Ectodermal cell (in vitro differentiated cells): Measurements from ENCODE around the gene HNMT.

Experiments
- H3K27ac ChIP-seq: 2 replicates; pipeline ENCODE4 v1.7.0; 2013; ENCODE audit warnings: mild to moderate bottlenecking, low read depth, low read length; ENCODE audit not compliant: insufficient read depth, poor library complexity, severe bottlenecking
- H3K27me3 ChIP-seq: 2 replicates; pipeline ENCODE4 v1.7.0; 2013; ENCODE audit warnings: mild to moderate bottlenecking, low read length; ENCODE audit not compliant: insufficient read depth, control insufficient read depth, poor library complexity, severe bottlenecking
- H3K36me3 ChIP-seq: one replicate; pipeline ENCODE4 v1.7.0; 2013; ENCODE audit warnings: low read length; ENCODE audit not compliant: control insufficient read depth, insufficient read depth
- H3K4me1 ChIP-seq: one replicate; pipeline ENCODE4 v1.7.0; 2013; ENCODE audit warnings: low read length; ENCODE audit not compliant: control insufficient read depth, insufficient read depth
- H3K4me3 ChIP-seq: 2 replicates; pipeline ENCODE4 v1.7.0; 2013; ENCODE audit warnings: low read depth, low read length, control low read depth; ENCODE audit not compliant: insufficient read depth
- H3K9me3 ChIP-seq: 2 replicates; pipeline ENCODE4 v1.7.0; 2013; ENCODE audit warnings: mild to moderate bottlenecking, low read length, moderate library complexity; ENCODE audit not compliant: control insufficient read depth
- WGBS, 2 experiments: methylation state at CpG; one replicate each; pipeline ENCODE4 v1.1.7; 2013; ENCODE audit warnings: missing lambda C conversion rate in 2 of 2; 5-methylcytosine and 5-hydroxymethylcytosine counted together

Gene HNMT

DNA sequence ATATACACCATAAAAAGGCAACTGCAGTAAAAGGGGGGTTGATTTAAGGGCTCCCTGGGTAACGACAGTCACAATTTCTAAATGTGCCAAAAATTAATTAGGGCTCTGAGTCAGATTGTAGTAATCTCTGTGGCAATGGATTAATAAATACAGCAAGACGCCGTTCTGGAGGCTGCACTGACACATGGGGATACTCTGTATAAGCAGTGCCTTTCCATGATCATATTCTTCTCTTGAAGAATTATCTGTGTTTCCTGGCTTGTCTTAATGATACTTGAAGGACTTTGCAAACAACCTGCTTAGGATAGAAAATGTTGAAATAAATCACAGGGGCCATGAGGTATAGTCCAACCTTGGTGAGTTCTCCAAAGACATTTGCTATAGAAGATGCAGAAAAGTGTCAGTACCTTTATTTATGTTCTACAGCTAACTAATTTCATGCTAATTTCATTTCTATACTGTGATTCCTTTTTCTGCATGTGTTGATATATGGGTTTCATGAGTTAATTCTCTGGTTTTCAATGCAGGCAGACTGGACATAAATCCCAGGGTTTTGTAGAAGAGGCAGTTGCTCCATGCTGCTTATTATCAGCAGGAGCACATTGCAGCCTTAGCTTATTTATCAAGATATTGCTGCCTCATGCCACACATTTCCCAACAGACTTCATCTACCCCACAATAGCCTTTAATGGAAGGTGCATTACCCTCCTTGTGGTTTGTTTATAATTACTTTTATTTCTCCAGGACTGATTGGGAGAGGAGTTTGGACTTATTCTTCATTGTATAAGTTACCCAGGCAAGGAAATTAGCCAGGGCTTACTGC lies 54.8 kb downstream of the HNMT start:
- Histone ChIP-seq H3K4me1 (no peaks in the 10 kb centered on the region), H3K4me3 (no peak overlapping the region), H3K36me3 (no peaks in the 10 kb centered on the region), H3K9me3 (no peaks in the 10 kb centered on the region), H3K27ac (no peak overlapping the region), H3K27me3 (no peaks in the 10 kb centered on the region)
- 95 to 96% methylated on average over 3 of the region's 3 CpGs for WGBS, 2 experiments

DNA sequence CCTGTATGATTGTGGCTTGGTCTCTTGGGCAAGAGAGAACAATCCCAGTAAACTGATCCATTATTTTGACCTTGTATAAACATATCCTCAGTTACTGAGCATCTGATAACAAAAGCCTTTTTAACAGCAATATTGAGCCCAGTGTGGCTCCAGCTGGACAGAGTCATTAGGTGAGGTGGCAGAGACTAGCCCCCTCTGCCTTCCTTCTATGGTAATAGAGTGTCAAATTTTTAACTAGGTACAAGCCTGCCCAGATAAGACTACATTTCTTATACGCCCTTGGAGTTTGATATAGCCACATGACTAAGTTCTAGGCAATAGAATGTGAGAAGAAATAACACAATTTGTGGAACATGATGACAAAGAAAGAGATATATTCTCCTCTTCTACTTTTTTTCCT lies 56.2 kb downstream of the HNMT start:
- H3K36me3 ChIP-seq, result no peaks in the 10 kb centered on the region
- no peaks in the 10 kb centered on the region for H3K27me3 ChIP-seq
- H3K27ac ChIP-seq, result no peak overlapping the region
- no peak overlapping the region for H3K4me3 ChIP-seq
- no peaks in the 10 kb centered on the region for H3K9me3 ChIP-seq
- WGBS, 2 experiments, result 80 to 93% methylated on average over 1 of the region's 1 CpG
- H3K4me1 ChIP-seq, result no peaks in the 10 kb centered on the region

DNA sequence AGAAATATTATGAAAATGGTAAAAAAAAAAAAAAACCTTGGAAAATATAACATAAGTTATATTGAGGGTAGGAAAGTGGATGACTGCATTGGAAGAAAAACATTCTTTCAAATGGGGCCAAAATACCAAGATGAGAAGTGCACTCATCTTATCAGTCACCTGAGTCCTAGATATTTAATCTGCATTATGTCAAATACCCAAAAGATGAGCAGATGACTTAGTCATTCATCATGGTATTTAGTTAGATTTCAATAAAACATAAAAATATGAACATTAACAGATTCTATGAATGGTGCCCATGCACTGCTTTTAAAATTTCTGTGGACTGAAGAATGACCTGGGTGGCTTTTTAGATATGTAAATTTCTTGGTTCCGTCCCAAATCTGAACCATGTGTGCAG lies 56.9 kb downstream of the HNMT start:
- no peaks in the 10 kb centered on the region for H3K9me3 ChIP-seq
- no peaks in the 10 kb centered on the region for H3K4me1 ChIP-seq
- 95 to 100% methylated on average over 1 of the region's 1 CpG for WGBS, 2 experiments
- H3K36me3 ChIP-seq, result no peaks in the 10 kb centered on the region
- no peaks in the 10 kb centered on the region for H3K27me3 ChIP-seq
- no peak overlapping the region for H3K4me3 ChIP-seq
- no peak overlapping the region for H3K27ac ChIP-seq

DNA sequence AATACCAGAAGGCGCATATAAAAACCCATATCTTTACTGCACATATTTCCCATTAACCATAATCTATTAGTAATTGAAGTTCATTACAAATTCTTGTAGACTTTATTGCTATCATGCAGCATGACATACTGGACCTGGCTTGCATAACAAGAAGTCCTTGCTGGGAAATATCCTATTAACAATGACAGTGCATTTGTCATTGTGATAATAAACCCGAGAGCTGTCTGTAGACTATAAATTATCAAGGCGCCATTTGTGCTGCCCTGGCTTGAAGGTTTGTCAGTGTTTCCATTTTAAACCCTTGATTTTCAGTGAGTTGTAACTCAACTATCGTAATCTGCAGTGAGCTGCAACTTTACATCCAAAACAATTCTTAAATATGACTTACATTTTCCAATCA lies 59.0 kb downstream of the HNMT start:
- 94 to 96% methylated on average over 4 of the region's 4 CpGs for WGBS, 2 experiments
- no peak overlapping the region for H3K27ac ChIP-seq

DNA sequence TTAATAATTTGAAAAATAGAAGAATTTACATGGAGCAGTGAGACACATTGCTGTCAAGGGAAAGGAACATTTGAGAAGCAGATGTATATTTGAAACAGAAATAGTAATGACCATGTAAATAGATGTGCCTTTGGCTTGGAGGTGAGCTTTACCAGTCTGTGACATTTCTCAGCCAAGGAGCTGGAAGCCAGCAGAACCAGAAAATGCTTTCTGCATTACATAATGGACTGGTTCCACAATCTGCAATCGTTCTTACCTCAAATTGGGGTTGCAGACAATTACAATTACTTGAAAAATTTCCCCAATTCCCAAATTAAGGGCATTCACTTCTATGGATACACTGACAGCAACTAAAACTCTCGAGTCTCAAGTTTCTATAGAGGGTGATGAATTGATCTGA lies 59.7 kb downstream of the HNMT start:
- no peaks in the 10 kb centered on the region for H3K9me3 ChIP-seq
- 78 to 87% methylated on average over 2 of the region's 2 CpGs for WGBS, 2 experiments
- no peaks in the 10 kb centered on the region for H3K27me3 ChIP-seq
- H3K36me3 ChIP-seq, result no peaks in the 10 kb centered on the region
- H3K4me3 ChIP-seq, result no peak overlapping the region
- no peaks in the 10 kb centered on the region for H3K4me1 ChIP-seq
- H3K27ac ChIP-seq, result no peak overlapping the region

More for the DNA sequence above, 59.0 kb downstream of the HNMT start:
- no peaks in the 10 kb centered on the region for H3K27me3 ChIP-seq
- no peak overlapping the region for H3K4me3 ChIP-seq
- no peaks in the 10 kb centered on the region for H3K36me3 ChIP-seq
- no peaks in the 10 kb centered on the region for H3K9me3 ChIP-seq
- no peaks in the 10 kb centered on the region for H3K4me1 ChIP-seq

DNA sequence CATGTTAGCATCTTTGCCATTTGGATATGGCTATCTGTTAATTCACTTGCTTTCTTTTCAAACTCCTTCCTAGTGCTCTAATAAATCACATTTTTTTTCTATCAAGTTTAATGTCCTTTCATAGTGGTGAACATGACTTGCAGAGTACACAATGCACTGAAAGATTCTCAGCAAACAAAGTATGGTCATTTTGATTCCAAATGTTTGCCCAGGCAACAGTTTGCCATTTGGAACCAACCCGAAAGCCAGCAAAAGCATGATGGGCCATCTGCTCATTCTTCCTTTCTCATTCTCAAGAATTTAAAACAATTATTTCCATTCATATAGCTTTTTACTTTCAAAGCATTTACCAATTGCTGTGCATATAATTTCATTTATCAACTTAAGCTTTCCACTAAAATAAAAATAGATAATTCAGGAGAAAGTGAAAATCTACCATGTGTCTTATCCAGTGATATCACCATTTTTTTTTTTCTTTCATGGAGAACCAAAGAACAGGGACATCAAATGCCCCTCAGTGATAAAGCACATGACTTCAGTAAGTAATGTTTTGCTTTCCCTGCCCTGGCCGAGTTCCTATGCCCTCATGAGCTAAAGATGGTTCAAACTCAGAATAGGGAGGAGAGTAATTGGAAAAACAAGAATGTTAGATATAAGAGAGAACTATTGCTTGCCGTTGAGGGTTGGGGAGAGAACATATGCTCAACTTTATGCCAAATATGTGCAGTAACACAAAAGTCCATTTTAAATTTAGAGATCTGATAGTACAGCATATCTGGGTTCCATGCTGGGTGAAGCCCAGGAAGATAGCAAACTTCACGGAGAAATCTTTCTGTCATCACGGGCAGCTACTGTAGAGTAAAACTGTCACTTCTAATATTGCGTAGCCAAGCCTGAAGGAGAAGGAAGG lies 62.1 kb downstream of the HNMT start:
- Histone ChIP-seq H3K4me1 (no peaks in the 10 kb centered on the region), H3K27me3 (no peaks in the 10 kb centered on the region), H3K27ac (no peak overlapping the region), H3K4me3 (no peak overlapping the region), H3K9me3 (no peaks in the 10 kb centered on the region), H3K36me3 (no peaks in the 10 kb centered on the region)
- WGBS, 2 experiments, result 94 to 95% methylated on average over 6 of the region's 6 CpGs

DNA sequence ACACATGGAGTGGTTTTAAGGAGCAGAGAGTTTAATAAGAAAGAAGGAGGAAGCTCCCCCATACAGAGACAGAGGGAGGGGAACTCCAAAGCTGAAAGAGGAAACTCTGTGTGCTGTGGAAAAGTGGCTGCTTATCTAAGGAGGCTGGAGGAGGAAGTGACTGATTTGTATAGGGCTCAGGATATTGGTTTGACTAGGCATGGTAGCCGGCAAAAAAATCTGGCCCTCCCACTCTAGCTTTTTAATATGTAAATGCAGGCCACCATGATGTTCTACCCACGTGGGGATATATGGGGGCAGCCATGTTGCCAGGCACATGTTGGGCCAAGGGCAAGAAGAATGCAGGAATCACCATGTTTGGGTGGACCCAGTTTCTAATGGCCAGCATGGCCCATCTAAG lies 64.3 kb downstream of the HNMT start:
- no peaks in the 10 kb centered on the region for H3K27me3 ChIP-seq
- H3K4me3 ChIP-seq, result no peak overlapping the region
- no peaks in the 10 kb centered on the region for H3K4me1 ChIP-seq
- H3K27ac ChIP-seq, result no peak overlapping the region
- WGBS, 2 experiments, result 84 to 92% methylated on average over 2 of the region's 2 CpGs
- no peaks in the 10 kb centered on the region for H3K9me3 ChIP-seq
- no peaks in the 10 kb centered on the region for H3K36me3 ChIP-seq

DNA sequence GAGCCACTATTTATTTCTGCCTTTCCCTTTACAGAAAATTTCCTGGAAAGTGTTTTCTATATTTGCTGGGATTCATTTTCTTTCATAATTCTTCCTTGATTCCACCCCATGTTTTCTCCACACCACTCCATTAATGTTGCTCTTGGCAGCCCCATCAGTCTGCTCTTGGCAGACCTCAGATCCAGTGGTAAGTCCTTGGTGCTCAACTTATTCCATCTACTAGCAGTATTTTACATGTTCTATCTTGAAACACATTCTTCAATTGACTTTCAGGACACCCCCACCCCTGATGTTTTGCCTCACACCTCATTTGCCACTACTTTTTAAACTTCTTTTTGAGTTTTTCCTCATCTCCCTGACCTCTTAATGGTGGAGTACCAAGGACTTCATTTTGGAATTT lies 65.0 kb downstream of the HNMT start:
- H3K4me3 ChIP-seq, result no peak overlapping the region

DNA sequence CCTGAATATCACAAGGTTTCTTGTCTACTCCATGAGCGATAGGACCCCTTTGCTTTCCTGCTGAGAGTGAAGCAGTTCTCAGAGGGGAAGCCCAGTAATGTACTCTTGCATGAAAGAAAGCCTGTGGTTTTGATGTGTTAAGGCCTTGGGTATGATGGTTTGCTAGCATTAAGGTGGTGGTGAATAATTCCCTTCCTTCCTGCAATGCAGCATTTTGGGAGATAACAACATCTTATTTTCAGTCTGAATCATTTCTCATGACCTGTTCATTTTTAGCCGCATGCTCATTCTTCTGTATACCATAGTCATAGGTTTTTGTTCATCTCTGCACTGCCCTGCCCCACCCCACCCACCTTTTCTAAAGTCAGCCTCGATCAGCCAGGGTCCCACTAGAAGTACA lies 66.2 kb downstream of the HNMT start:
- 91 to 96% methylated on average over 3 of the region's 3 CpGs for WGBS, 2 experiments
- H3K4me1 ChIP-seq, result no peaks in the 10 kb centered on the region
- no peak overlapping the region for H3K4me3 ChIP-seq
- H3K27ac ChIP-seq, result no peak overlapping the region
- no peaks in the 10 kb centered on the region for H3K27me3 ChIP-seq
- H3K36me3 ChIP-seq, result no peaks in the 10 kb centered on the region
- no peaks in the 10 kb centered on the region for H3K9me3 ChIP-seq

More for the DNA sequence above, 65.0 kb downstream of the HNMT start:
- no peaks in the 10 kb centered on the region for H3K9me3 ChIP-seq
- H3K4me1 ChIP-seq, result no peaks in the 10 kb centered on the region
- no peaks in the 10 kb centered on the region for H3K27me3 ChIP-seq
- H3K27ac ChIP-seq, result no peak overlapping the region
- no peaks in the 10 kb centered on the region for H3K36me3 ChIP-seq

DNA sequence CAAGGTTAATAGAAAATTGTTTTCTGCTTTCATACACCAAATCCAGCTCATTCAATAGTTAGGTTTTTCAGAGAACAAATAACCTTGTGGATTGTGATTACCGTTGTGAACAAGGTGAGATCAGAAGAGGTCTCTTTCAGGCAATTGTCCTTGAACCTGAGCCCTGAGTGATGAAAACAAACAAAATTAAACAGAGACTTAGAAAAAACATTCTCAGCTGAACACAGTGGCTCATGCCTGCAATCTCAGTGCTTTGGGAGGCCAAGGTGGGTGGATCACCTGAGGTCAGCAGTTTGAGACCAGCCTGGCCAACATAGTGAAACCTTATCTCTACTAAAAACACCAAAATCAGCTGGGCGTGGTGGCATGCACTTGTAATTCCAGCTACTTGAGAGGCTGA lies 68.1 kb downstream of the HNMT start:
- H3K27ac ChIP-seq, result no peak overlapping the region
- H3K36me3 ChIP-seq, result no peaks in the 10 kb centered on the region
- H3K4me1 ChIP-seq, result no peaks in the 10 kb centered on the region
- H3K27me3 ChIP-seq, result no peaks in the 10 kb centered on the region
- no peak overlapping the region for H3K4me3 ChIP-seq
- whole genome bisulfite sequencing, 2 experiments, result 84 to 94% methylated on average over 2 of the region's 2 CpGs
- no peaks in the 10 kb centered on the region for H3K9me3 ChIP-seq
